ENCODE data around the gene EXPH5. TPM values are rescaled to one million over a fixed set of nuclear protein-coding genes. Genes with fewer than 3 reads are reported as not detected.

Gene EXPH5
- total RNA-seq, 1 experiment from 2014 or later: 18.3 TPM

DNA sequence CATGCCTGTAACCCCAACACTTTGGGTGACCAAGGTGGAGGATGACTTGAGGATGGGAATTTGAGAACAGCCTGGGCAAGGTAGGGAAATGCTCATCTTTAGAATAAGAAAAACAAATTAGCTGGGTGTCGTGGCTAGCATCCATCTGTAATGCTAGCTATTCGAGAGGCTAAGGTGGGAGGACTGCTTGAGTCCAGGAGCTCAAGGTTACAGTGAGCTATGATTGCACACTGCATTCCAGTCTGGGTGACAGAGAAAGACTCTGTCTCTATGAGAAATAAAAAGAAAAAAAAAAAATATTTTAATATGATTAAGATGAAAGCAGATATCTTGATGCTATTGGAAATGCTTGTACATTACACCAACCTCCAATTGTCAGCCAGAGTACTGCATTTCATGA is 42.7 kb upstream of the EXPH5 start:
- no peaks in the 10 kb centered on the region for H3K9me2 ChIP-seq (ENCODE audit: insufficient read depth)
- ChIA-PET CTCF (interaction anchor here (1.0 kb wide), 1 partner anchor 9 kb away, joined by 3 read pairs; no protein-coding TSS in a partner anchor), RAD21 (ENCODE audit: low non-redundant PET in 1 of 2, low total read pairs in 2 of 2, uncharacterized antibody in 2 of 2, unreplicated experiment in 2 of 2) (no interaction called here), POLR2A (no interaction called here)
- H3K27me3 ChIP-seq (ENCODE audit: insufficient read depth, low read length): no peaks in the 10 kb centered on the region
- H2AFZ ChIP-seq (ENCODE audit: low read depth, low read length, poor library complexity, severe bottlenecking): no peak overlapping the region
- H3K4me3 ChIP-seq (replicated peaks in 1 of 2; ENCODE audit: low read depth in 1 of 2, low read length in 2 of 2): no peak overlapping the region
- peaks cover 0 to 3% of the 10 kb centered on the region in 2 experiments; a peak in 1 of 4 replicates for H3K4me1 ChIP-seq (ENCODE audit: control insufficient read depth in 1 of 2, insufficient read depth in 2 of 2, low read length in 2 of 2)
- no peak for DNase-seq (ENCODE audit: low read depth, low spot score)
- ATAC-seq: no peak
- BruUV-seq (replicated peaks): no TSS peak
- no peak for TF ChIP-seq SRF (IDR thresholded peaks at IDR 0.05; ENCODE audit: low read depth)
- no peak for TF ChIP-seq REST (IDR thresholded peaks at IDR 0.05; ENCODE audit: low read depth)
- no peak for TF ChIP-seq EZH2 (IDR thresholded peaks at IDR 0.05)
- no peak for TF ChIP-seq POLR2AphosphoS5 (IDR thresholded peaks at IDR 0.05; ENCODE audit: low read depth, low read length)
- no peak for TF ChIP-seq TCF7L2 (IDR thresholded peaks at IDR 0.05; ENCODE audit: borderline replicate concordance, extremely low read depth, insufficient read depth, insufficient read length)
- TF ChIP-seq SIN3A (IDR thresholded peaks at IDR 0.05; ENCODE audit: low read depth): no peak
- no peak for TF ChIP-seq SP1 (IDR thresholded peaks at IDR 0.05; ENCODE audit: low read depth)
- no peak for TF ChIP-seq CEBPB (IDR thresholded peaks at IDR 0.05; ENCODE audit: low read depth)
- no peak for TF ChIP-seq CBX3 (IDR thresholded peaks at IDR 0.05; ENCODE audit: low read depth)
- no peak for TF ChIP-seq POLR2A (IDR thresholded peaks at IDR 0.05; ENCODE audit: borderline replicate concordance, extremely low read depth, insufficient read depth, insufficient read length)
- H3K9ac ChIP-seq (ENCODE audit: low read length): no peak overlapping the region
- no peaks in the 10 kb centered on the region for H3K36me3 ChIP-seq (ENCODE audit: control insufficient read depth in 1 of 2, insufficient read depth in 2 of 2, low read length in 2 of 2)
- no peaks in the 10 kb centered on the region for H3K79me2 ChIP-seq (ENCODE audit: insufficient read depth, low read length)
- no peak overlapping the region for H3K27ac ChIP-seq (ENCODE audit: low read depth, low read length)
- intact Hi-C loops (cut with micrococcal nuclease): no loop called here
- H4K20me1 ChIP-seq (ENCODE audit: insufficient read depth): no peaks in the 10 kb centered on the region
- no peak overlapping the region for H3K4me2 ChIP-seq (ENCODE audit: low read length)
- H3K9me3 ChIP-seq (ENCODE audit: control insufficient read depth in 1 of 2, insufficient read depth in 1 of 2, low read depth in 1 of 2, low read length in 2 of 2): no peaks in the 10 kb centered on the region

Measured in HCT116 (cell line).